Measurements from ENCODE around the gene RAB9B. TPM values are rescaled to one million over a fixed set of nuclear protein-coding genes. Genes with fewer than 3 reads are reported as not detected.

RAB9B gene
- total RNA-seq, 4 donors from 2014 or later, result 0.16 to 2.1 (median 0.53) TPM

DNA sequence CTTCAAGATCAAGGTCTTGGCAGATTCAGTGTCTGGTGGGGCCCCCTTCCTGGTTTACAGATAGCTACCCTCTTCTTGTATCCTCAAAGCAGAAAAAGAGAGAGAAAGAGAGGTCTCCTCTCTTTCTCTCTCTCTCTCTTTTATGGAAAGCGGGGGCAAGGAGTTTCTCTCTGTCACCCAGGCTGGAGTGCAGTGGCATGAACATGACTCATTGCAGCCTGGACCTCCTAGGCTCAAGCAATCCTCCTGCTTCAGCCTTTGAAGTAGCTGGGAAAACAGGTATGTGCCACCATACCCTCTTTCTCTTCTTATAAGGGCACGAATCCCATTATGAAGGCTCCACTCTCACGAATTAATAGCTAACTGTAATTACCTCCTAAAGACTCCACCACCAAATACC lies 20.2 kb downstream of the RAB9B start:
- H3K36me3 ChIP-seq, result no peaks in the 10 kb centered on the region
- no peak overlapping the region for H3K27ac ChIP-seq
- H3K4me1 ChIP-seq, result no peaks in the 10 kb centered on the region
- H3K9me3 ChIP-seq, result no peaks in the 10 kb centered on the region
- DNase-seq (ENCODE audit: low spot score in 2 of 2), result no peak
- no peak overlapping the region for H3K4me3 ChIP-seq
- H3K27me3 ChIP-seq, result no peaks in the 10 kb centered on the region
- 71% methylated on average over 3 of the region's 3 CpGs for WGBS
- TF ChIP-seq, protein P1, sequence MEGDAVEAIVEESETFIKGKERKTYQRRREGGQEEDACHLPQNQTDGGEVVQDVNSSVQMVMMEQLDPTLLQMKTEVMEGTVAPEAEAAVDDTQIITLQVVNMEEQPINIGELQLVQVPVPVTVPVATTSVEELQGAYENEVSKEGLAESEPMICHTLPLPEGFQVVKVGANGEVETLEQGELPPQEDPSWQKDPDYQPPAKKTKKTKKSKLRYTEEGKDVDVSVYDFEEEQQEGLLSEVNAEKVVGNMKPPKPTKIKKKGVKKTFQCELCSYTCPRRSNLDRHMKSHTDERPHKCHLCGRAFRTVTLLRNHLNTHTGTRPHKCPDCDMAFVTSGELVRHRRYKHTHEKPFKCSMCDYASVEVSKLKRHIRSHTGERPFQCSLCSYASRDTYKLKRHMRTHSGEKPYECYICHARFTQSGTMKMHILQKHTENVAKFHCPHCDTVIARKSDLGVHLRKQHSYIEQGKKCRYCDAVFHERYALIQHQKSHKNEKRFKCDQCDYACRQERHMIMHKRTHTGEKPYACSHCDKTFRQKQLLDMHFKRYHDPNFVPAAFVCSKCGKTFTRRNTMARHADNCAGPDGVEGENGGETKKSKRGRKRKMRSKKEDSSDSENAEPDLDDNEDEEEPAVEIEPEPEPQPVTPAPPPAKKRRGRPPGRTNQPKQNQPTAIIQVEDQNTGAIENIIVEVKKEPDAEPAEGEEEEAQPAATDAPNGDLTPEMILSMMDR (IDR thresholded peaks at IDR 0.05), result no peak
- TF ChIP-seq EP300 (IDR thresholded peaks at IDR 0.05), result no peak
- TF ChIP-seq POLR2AphosphoS5 (IDR thresholded peaks at IDR 0.05), result no peak
- TF ChIP-seq POLR2A (IDR thresholded peaks at IDR 0.05), result no peak

GRCh38 chrX:103806862-103807474 lies 25.1 kb downstream of the RAB9B start:
- H3K9me3 ChIP-seq, result no peaks in the 10 kb centered on the region
- no peak for DNase-seq (ENCODE audit: low spot score in 2 of 2)
- H3K27me3 ChIP-seq, result no peaks in the 10 kb centered on the region
- H3K4me1 ChIP-seq, result no peaks in the 10 kb centered on the region
- no peaks in the 10 kb centered on the region for H3K36me3 ChIP-seq
- TF ChIP-seq EP300 (IDR thresholded peaks at IDR 0.05) (no peak), POLR2AphosphoS5 (IDR thresholded peaks at IDR 0.05) (no peak), POLR2A (IDR thresholded peaks at IDR 0.05) (no peak)
- TF ChIP-seq, protein P1 (IDR thresholded peaks at IDR 0.05), result no peak
- no peak overlapping the region for H3K4me3 ChIP-seq
- WGBS, result 60% methylated on average over 4 of the region's 4 CpGs
- no peak overlapping the region for H3K27ac ChIP-seq

DNA sequence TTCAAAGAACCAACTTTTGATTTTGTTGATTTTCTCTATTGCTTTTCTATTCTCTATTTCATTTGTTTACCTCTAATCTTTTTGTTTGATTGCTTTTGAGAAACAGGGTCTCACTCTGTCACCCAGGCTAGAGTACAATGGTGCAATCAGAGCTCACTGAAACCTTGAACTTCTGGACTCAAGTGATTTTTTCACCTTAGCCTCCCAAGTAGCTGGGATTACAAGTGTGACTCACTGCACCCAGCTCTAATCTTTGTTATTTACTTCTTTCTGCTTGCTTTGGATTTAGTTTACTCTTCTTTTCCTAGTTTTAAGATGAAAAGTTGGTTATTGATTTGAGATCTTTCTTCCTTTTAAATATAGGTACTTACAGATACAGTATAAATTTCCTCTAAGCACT lies 26.2 kb downstream of the RAB9B start:
- no peaks in the 10 kb centered on the region for H3K36me3 ChIP-seq
- no peaks in the 10 kb centered on the region for H3K9me3 ChIP-seq
- TF ChIP-seq, protein P1 (IDR thresholded peaks at IDR 0.05), result no peak
- no peak for TF ChIP-seq POLR2A (IDR thresholded peaks at IDR 0.05)
- no peak for TF ChIP-seq EP300 (IDR thresholded peaks at IDR 0.05)
- no peak for TF ChIP-seq POLR2AphosphoS5 (IDR thresholded peaks at IDR 0.05)
- H3K4me3 ChIP-seq, result no peak overlapping the region
- H3K27me3 ChIP-seq, result no peaks in the 10 kb centered on the region
- no peaks in the 10 kb centered on the region for H3K4me1 ChIP-seq
- DNase-seq (ENCODE audit: low spot score in 2 of 2), result no peak
- no peak overlapping the region for H3K27ac ChIP-seq

DNA sequence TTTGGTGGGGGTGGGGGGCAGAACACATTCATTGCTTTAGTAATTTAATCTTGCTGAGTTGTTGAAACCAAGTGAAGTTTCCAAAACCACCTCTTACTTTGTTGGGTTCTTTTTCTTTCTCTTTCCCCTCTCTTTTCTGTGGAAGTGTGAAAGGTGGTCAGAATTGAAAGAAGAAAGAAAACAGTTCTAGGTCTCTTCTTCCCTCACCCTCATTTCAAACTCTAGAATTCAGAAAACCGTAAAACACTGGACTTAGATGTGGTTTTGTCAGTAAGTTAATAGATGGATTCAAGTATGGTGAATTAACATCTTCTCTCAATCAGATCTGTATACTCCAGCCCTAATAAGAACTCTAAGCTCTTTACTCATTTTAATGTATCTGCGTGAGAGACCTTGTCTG lies 31.7 kb downstream of the RAB9B start:
- DNase-seq (ENCODE audit: low spot score in 2 of 2), result no peak
- no peaks in the 10 kb centered on the region for H3K36me3 ChIP-seq
- H3K27ac ChIP-seq, result no peak overlapping the region
- TF ChIP-seq, protein P1 (IDR thresholded peaks at IDR 0.05), result no peak
- no peak for TF ChIP-seq POLR2AphosphoS5 (IDR thresholded peaks at IDR 0.05)
- TF ChIP-seq EP300 (IDR thresholded peaks at IDR 0.05), result no peak
- TF ChIP-seq POLR2A (IDR thresholded peaks at IDR 0.05), result no peak
- WGBS, result 81% methylated on average over 2 of the region's 2 CpGs
- no peak overlapping the region for H3K4me3 ChIP-seq
- H3K4me1 ChIP-seq, result no peaks in the 10 kb centered on the region
- no peaks in the 10 kb centered on the region for H3K27me3 ChIP-seq
- no peaks in the 10 kb centered on the region for H3K9me3 ChIP-seq

DNA sequence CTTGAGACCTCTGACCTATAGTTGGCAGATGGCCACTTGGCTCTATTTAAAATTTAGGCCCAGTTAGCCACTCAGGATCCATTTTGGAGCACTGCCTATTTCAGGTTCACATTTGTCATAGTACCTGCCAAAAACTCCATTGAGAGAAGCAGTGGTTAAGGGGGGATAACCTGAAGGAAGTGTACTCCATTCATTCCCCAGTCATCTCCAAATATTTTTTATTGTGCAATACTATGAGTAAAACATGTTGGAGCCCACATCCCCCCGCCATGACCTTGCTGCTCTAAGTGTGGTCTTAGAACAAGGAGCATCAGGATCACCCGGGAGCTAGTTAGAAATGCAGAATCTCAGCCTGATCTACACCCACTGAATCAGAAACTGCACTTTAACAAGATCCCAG lies 34.4 kb downstream of the RAB9B start:
- Histone ChIP-seq H3K27ac (no peak overlapping the region), H3K4me3 (no peak overlapping the region), H3K4me1 (no peaks in the 10 kb centered on the region), H3K36me3 (no peaks in the 10 kb centered on the region), H3K27me3 (no peaks in the 10 kb centered on the region), H3K9me3 (no peaks in the 10 kb centered on the region)
- DNase-seq (ENCODE audit: low spot score in 2 of 2), result no peak
- 78% methylated on average over 2 of the region's 2 CpGs for WGBS
- no peak for TF ChIP-seq POLR2A (IDR thresholded peaks at IDR 0.05)
- TF ChIP-seq POLR2AphosphoS5 (IDR thresholded peaks at IDR 0.05), result no peak
- no peak for TF ChIP-seq EP300 (IDR thresholded peaks at IDR 0.05)
- TF ChIP-seq, protein P1 (IDR thresholded peaks at IDR 0.05), result no peak
